ENCODE results near the gene GALNT18.

Gene GALNT18

DNA sequence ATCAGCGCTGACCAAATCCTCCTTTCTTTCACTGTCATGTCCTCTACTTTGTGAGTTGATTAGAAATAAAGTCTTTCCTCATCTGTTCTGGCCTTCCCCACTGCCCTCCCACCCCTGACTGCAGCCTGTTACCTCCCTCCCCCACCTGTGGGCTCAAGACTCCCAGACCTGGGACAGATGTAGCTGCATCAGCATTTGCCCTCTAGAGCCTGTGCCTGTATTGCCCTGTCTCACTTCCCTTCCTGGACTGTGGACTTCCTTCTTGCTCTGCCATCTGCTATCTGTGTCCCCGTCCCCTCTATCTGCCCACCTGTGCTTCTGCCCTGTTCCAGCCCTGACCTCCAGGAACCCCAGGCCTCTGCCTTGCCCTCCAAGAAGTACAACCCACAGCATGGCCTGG, 122.5 kb downstream of the GALNT18 start:
- DNase-seq (no peak), ATAC-seq (peak; percentile 47)

DNA sequence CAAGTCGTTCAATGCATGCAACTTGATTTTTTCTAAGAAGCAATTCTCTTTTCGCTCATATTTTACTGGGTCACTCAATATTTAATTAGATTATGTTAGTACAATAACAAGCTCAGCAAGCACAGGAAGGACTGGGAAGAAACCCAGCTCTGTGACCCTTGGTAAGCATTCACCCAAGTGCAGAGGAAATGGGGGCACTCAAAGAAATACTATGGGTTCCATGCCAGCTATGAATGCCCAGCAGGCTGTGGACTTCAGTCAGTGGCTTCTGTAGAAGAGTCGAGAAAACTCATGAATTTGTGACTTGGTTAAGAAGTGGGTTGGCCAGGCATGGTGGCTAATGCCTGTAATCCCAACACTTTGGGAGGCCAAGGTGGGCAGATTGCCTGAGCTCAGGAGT, 123.6 kb downstream of the GALNT18 start:
- ATAC-seq: no peak
- DNase-seq: no peak

DNA sequence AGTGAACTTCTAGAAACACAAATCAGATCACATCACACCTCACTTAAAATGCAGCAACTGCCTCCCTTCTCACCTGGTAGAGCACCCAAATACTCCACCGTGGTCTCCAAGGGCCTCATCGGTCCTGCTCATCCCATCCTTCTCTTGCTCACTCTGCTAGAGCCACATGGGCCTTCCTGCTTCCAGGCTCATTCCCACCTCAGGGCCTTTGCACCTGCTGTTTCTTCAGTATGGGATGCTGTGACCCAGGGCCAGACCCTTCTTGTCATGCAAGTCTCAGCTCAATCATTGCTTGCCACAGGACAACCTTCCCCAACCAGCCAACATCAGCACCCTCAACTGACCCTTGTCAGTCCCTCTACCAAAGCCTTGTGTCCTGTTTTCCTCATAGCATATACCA, 124.9 kb downstream of the GALNT18 start:
- ATAC-seq: no peak
- no peak for DNase-seq

DNA sequence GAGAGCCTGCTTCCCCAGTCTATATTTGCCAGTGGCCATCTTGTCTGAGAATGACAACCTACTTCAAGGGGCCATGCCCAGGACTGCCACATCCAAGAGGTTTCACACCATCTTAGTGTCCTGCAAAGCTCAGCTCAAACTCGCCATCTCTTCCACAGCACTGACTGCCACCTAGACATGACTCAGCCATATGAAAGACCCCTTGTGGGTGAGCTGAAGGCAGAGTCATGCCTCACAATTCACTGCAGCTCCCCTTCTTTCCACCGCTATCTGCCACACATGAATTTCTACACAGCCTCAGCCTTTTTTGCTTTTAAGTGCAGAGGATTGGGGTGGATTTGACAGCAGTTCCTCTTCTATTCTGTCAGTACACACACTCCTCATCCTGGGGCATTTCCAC, 127.5 kb downstream of the GALNT18 start:
- DNase-seq (no peak), ATAC-seq (no peak)

DNA sequence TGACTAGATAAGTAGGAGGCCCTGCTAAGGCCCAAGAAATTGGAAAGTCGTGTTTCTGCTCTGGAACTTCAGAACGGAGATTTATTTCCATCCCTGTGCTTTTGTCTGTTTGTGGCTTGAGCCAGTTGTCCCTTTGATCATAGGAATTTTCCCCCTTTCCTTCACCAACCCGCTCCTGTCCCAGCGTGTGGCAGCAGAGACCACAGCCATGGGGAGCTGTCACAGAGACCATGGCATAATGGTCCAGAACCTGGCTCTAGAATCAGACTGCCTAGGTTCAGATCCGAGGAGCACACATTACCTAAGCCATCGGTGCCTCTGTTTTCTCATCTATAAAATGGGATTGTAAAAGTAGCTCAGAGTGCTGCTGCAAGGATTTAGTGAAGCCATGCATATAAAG, 128.1 kb downstream of the GALNT18 start:
- ATAC-seq (no peak), DNase-seq (no peak)

DNA sequence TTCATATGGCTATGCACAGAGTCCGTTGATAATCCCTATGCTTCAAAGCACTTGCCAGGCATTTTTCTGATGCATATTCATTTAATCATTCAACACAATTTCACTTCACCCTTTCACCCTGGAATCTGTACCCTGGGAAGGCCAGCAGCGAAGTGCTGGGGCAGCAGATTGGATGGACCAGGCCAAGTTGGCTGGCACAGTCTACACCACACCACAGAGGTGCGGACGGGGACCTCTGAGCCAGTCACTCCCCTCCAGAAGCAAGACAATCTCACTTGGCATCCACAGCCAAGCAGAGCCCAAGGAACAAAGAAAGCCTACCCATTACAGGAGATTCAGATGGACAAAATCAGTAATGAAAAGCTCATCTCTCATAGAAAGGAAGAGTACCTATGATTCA, 130.2 kb downstream of the GALNT18 start:
- ATAC-seq: no peak

DNA sequence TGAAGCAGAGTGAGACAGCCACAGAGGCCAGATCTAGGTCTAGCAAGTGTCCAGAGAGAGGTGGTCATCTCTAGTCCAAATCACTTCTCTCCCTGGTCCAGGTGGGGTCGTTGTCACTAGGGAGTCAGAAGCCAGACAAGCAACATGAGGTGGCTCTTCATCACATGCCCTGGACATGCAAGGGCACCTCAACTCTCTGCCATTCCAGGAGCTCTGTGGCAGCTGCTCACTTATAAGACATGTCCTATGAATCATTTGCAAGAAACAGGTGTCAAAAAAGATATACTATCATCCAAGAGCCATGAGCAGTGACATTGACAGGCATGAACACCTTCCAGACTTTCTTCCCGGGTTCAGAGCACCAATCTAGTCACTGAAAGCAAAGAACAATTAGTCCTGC, 130.8 kb downstream of the GALNT18 start:
- ATAC-seq (no peak), DNase-seq (no peak)

More for the DNA sequence above, 130.2 kb downstream of the GALNT18 start:
- DNase-seq: no peak

DNA sequence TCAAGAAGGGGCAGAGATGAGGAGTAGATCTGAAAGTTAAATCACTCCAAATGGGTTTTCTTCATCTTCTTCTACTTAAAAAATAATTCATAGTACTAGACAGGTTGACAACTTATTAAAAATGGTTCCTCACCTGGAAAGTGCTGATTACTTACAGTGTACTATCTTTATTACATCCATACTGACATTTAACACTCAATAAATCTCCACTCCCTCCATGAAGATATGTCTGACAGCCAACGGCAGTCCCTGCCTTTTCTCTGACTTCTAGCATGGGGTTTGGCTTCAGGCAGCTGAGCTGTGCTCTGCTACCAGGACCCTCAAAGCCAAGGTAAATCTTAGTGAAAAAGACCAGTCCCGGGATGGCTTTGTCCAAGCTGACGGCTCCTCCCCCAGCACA, 135.4 kb downstream of the GALNT18 start:
- no peak for DNase-seq
- ATAC-seq: no peak

DNA sequence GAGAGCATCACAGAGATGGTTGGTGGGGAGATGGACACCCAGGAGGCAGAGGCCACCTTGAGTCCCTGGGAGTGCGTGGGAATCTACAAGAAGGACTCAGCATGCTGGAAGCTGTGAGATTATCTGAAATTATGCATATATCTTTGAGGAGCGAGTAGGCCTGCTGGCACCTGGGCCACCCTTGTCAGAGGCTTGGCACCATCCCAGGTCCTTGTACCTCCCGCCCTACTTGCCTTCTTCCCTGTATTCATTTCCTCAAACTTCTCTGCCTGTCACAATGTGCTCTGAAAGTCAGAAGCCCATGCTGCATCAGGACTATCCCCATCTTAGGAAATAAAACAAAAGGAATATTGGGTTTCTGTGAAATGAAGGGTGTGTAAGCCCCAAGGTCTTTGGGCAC, 135.8 kb downstream of the GALNT18 start:
- ATAC-seq: no peak
- no peak for DNase-seq

DNA sequence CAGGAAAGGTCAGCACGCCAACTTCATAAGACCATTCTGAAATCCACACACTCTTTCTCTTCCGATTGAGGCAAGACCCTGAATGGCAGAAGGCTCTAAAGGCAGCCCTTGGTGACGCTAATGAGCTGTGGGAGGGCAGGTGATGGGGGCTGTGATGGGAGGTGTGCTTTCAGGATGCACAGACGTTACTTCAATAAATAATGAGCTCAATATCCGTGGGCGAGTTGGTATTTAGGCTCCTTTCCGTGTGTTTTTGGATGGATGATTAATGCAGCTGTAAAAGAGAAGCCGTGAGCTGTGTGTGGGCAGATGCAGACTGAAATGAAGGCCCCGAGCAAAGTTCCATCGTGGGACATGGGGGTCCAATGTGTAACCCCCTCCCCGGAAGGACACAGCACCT, 138.2 kb downstream of the GALNT18 start:
- no peak for DNase-seq
- no peak for ATAC-seq

DNA sequence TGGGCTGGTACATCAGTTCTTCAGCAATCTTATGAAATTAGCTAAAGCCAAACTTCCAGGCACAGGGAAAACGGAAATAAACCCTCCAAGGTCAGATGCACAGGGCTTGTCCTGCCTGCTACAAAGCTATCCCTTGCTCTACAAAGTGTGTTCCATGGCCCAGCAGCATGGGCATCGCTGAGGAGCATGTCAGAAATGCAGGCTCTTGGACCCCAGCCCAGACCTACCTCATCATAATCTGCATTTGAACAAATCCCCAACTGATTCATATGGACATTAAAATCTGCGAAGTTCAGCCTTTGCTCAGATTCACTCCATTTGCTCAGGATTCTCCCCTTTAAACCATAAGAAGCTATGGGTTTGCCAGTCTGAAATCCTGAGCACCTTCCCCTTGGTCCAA, 139.1 kb downstream of the GALNT18 start:
- no peak for DNase-seq
- ATAC-seq: no peak

DNA sequence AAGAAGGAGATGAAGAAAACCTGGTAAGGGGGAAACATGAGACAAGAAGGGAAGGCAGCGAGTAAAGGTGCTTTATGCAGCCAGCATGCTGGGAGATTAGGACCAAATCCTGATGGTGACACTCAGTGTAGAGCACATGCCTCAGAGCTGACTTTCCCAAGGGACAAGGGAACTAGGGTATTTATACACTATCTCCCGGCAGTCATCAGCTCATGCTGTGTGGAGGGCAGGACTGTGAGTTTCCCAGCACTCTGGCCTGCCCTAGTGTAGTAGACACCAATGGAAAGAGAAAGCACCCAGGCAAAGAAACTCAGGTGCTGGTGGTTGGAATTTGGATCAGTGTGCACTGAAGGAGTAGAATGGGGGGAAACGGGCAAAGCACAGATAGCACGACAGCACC, 140.4 kb downstream of the GALNT18 start:
- ATAC-seq (no peak), DNase-seq (no peak)

DNA sequence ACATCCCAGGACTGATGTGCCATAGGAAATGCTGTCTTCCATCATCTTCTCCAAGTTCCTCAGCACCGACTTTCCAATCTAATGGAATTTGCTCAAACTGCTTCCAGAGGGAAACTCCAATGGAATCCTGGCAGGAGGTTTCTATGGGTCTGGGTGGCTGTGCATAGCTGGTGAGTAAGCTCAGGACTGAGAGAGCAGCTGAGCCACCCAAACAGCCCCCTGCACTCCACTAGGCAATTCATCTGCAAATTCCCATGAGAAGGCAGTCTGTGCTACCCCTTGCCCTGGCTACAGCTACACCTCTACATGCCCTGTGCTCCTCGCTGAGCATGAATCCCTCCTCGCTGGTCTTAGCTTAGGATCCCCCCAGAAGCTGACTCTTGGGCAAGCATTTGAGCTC, 140.8 kb downstream of the GALNT18 start:
- ATAC-seq (no peak), DNase-seq (no peak)

DNA sequence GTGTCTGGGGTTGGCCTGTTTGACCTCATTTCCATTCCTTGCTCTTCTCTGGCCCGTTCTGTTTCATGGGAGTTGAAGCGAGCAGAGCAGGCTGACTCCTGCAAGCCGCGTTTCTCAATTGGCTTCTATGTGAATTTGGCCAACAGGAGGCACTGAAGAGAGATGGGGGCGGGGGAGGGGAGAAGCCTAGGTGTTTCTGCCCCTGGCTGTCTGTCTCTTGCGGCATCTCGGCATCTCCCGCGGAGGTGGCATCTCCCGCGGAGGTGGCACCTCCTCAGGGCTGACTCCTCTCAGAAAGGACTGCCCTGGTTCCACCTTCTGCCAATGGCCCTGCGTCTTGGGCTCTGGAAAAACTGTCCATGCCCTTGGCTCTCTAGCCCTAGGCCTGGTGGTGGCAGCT, 143.1 kb downstream of the GALNT18 start:
- ATAC-seq (no peak), DNase-seq (no peak)

DNA sequence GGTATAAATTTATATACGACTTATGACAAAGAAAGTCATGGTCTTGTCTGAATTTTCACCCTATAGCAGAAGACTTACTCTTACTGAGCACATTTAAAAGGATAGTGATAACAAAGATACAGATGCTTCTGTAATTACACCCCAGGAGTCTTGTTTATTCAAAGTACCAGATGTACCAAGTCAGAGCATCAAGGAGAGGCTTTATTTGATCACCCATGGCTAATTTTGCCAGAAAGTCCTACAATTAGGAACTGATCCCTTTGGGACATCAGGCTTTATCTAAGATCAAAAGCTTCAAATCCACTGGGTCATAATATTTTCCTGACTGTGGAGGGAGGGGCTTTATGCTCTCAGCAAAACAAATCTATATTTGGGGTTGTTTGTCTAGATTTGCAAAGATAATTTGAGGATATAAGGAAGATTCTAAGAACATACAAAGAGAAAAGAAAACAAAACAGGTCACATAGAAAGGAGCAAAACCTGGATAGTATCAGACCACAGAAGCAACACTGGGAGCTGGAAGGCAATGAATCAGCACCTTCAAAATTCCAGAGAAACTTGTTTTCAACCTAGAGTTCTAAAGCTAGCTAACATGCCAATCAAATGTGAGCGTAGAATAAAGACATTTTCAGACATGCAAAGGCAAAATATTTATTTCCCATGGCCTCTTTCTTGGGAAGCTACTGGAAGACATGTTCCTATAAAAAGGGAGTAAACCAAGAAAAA, 143.9 kb downstream of the GALNT18 start:
- no peak for DNase-seq
- ATAC-seq: no peak

DNA sequence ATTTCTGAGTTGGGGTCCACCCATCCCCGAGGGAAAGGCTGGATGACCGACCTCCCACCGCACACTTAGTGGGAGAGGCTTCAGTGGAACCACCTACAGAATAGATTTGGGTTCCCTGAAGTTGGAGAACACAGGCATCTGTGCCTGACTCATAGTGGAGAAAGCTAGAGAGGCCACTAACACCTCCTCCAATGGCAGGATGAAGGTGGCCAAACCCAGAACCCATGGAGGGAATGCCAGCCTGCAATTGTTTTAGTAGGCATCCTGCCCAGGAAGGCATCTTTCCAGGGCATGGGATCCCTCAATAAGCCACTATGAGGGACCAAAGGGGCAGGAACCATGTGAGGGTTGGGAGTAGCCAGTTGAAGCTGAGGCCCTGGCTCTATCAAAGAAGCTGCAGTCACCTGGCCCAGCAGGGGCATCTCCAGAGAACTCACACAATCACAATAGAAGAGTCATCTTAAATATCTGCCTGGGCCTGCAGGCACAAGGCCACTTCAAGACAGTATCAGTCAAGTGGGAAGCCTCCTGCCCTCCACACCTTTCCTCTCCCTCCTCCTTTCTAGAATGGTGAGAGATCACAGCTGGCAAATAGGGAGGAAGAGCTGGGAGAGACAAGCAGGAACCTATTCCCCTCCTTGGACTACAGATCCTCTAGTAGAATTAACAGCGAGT, 144.7 kb downstream of the GALNT18 start:
- no peak for DNase-seq
- no peak for ATAC-seq

DNA sequence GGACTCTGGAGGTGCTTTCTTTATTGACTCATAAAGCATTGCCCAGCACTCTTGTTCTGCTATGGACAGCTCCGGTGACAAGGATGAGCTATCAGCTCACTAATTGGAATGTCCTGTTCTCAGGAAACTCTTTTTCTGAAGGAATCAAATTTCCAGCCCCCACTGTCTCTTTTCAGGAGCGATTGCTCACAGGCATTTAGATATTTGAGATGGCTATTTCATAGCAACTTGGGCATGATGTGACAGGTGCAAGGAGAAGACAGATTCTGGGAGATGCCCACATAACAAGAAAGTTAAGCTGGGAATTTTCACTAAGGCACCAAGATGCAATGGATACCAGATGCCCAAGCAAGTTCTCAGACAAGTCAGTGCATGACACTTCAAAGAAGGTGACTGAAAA, 145.3 kb downstream of the GALNT18 start:
- no peak for ATAC-seq
- no peak for DNase-seq

DNA sequence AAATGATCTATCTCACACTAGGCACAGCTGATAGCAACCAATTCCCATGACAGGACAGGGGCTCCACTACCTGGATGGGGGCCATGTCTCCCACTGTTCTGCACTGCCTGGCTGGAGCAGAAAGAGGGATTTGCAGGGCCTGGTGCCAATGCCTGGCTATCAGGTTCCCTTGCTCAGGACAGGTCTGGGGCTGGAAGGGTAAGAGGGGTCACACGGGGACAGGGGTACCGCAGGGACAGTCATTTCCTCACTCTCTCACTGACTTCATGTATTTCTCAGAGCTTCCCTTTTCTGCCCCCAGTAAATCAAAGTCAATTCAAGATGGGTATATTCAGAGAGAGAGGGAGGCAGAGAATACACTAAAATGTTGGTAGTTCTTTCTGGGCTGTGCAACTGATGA, 149.7 kb downstream of the GALNT18 start:
- ATAC-seq (no peak), DNase-seq (no peak)

DNA sequence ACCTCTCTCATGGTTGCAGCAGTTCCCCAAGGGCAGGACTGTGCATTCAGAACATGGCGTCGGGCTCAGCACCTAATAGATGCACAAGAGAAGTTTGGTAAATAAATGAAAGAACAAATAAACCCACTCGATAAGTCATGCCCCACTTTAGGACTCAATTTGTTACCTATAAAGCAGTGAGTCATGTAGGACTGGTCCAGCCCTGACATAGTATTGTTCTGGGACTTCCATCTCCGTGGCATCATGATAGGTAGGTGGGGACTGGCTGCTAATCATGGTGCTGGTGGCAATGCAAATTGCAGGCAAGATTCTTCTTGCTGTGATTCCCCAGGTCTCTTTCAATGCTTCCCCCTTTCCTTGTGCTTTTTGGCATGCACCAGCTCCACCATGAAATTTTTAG, 150.6 kb downstream of the GALNT18 start:
- DNase-seq (no peak), ATAC-seq (no peak)

DNA sequence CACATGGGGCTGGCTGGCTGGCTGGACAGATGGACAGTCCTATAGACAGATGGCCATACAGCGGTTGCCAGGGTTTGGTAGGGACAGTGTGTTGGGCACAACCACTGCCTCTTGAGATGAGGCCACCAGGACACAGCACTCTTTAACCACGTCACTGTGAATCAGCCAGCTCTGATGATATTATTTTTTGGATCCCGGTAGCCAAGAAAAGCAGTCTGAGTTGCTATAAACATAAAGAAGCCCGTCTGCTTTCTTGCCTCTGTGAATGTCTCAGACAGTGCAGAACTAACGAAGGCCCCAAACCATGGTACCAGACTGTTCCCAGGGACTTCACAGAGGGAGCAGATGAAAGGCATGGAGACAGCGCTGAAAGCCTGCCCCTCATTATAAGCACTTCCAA, 152.9 kb downstream of the GALNT18 start:
- no peak for ATAC-seq
- no peak for DNase-seq

DNA sequence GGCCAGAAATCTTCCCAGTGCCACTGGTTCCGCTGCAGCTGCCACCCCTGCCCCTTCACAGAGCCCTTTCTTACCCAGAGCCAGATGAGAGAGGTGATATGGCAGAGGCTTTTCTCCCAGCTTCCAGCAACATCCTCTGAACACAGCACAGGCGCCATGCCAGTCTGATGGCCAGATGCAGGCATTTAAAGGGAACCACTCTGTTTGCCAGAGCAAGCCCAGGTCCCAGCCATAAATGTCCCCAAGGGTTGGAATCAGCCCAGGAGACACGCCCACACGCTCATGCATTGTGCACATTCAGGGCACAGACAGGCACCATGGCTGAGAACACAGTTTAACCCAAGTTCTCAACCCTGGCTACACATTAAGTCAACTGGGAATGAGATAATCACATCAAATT, 154.5 kb downstream of the GALNT18 start:
- no peak for ATAC-seq
- no peak for DNase-seq

DNA sequence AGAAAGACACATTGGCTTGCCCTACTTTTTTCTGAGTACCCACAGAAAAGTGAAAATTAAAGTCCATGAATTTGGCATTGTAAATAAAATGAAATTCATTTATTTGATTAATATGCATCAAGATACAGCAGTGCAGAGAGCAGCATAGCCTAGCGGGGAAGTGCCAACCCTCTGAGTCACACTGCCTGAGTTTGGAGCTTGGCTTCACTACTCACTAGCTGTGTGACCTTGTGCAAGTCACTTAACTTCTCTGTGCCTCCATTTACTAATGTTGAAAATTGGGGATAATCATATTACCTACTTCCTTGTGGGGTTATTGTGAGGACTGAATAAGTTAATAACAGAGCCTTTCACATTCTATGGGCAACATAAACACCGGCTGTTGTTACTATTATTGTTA, 157.2 kb downstream of the GALNT18 start:
- ATAC-seq (no peak), DNase-seq (no peak)

DNA sequence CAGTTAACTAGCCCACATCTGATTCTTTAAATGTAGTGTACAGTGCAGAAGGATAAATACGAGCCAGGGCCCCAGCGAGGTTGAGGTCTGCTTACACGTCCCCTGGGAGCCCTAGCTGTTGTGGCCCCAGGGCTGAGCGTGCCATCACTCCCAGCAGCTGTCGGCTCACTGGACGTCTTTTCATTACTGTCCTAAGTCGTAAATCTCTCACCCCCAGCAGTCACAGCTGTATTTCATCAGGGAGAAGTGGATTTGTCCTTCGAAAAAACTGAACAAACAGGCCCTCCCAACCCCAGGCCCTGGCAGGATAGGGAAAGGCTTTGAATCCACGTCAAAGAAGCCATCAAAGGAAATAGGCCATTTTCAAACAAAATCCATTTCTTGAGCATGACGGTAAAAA, 158.4 kb downstream of the GALNT18 start:
- no peak for ATAC-seq
- DNase-seq: no peak

DNA sequence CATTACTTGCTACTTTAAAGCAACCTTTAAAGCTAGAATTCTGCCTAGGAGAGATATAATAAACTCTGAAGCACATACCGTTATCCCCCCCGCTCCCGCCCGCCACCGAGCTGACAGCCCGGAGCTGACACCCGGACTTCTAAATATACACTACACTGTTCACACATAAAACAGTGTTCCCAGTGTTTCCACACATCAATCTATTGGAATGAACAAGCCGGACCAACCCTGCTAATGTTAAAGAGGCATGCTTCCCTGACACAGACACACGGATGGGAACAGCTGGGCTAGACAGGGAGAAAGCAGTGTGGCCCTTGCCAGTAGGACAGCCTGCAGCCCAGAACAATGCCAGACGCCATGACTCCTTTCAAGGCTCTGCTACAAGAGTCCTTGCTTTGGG, 160.3 kb downstream of the GALNT18 start:
- ATAC-seq: no peak
- no peak for DNase-seq

Measured in stimulated activated naive CD8-positive, alpha-beta T cell treated with anti-CD3 and anti-CD28 coated beads, Interleukin-15, Interleukin-2, amounts not matched to agents 100 U/mL and 50 U/mL, for 24 hours (primary cell).